ENCODE measurements around the gene ITIH6. TPM values are rescaled to one million over a fixed set of nuclear protein-coding genes. Genes with fewer than 3 reads are reported as not detected.
A peak's percentile ranks its signal among the peaks of the same experiment; 100 is the strongest.

ITIH6 gene
- total RNA-seq, 2 experiments from 2014 or later, result not detected

DNA sequence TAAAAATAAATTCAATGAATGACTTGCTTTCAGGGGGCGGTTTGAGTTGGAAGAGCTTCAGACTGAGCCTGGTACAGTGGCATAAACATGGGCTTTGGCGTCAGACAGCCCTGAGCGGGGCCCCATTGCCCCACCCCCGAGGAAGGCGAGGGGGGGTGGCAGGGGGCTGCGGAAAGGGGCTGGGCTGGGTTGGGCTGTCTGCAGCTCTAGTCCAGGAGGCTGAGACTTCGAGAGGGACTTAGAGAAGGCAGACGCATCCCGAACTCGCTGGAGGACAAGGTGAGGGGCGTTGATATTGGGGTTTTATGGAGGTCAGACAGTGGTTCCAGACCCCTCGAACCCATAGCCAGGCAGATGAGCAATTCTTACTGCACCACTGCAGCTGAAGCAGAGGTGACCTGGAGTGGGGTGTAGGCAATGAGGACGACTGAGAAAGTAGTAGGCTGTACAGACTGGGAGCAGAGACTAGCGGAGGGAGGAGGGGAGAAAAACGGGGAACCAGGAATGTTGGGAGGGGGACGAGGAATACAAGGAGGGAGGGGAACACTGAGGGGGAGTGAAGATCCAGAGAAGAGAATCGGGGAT, 9.6 kb upstream of the ITIH6 start, which contains the start of gene MAGED2:
Gene MAGED2 (plus strand): TSS at position 222 of the 585 bp plus-strand sequence. CDS start 1,587 bp downstream, outside the sequence.
- H3K9me2 ChIP-seq (ENCODE audit: insufficient read depth, low read length), result no peaks in the 10 kb centered on the region
- peak within 1 kb of the TSS; percentile 82 for H3K4me3 ChIP-seq (ENCODE audit: low read depth, low read length, poor library complexity, severe bottlenecking)
- CTCF ChIA-PET (ENCODE audit: unreplicated experiment), result no interaction called here
- BruUV-seq (replicated peaks), result no TSS peak
- peak within 1 kb of the TSS; percentile 88 for H3K4me2 ChIP-seq (ENCODE audit: low read length)
- intact Hi-C loops (cut with micrococcal nuclease; ENCODE audit: unreplicated experiment), result loop anchor here (2.0 to 5.0 kb wide), 2 partner anchors 169 to 355 kb away; no protein-coding TSS in a partner anchor
- H3K79me2 ChIP-seq (ENCODE audit: insufficient read depth, low read depth, low read length), result no peaks in the 10 kb centered on the region
- DNase-seq (ENCODE audit: low spot score), result no peak
- no peaks in the 10 kb centered on the region for H4K20me1 ChIP-seq (ENCODE audit: insufficient read depth, low read length)
- POLR2A ChIA-PET, result interaction anchor here (0.6 to 1.3 kb wide), 5 partner anchors 13 to 1633 kb away, joined by 3 to 7 read pairs (median 3); no protein-coding TSS in a partner anchor
- H3K4me1 ChIP-seq (ENCODE audit: insufficient read depth, low read length, poor library complexity, severe bottlenecking), result peaks cover 14% of the 10 kb centered on the region
- H2AFZ ChIP-seq (ENCODE audit: low read length), result peak within 1 kb of the TSS; percentile 95
- H3K27ac ChIP-seq (ENCODE audit: low read depth, low read length, poor library complexity, severe bottlenecking), result no peak within 1 kb of the TSS
- no peaks in the 10 kb centered on the region for H3K36me3 ChIP-seq (ENCODE audit: insufficient read depth, low read length)
- no peaks in the 10 kb centered on the region for H3K9me3 ChIP-seq (ENCODE audit: low read length)
- TF ChIP-seq EZH2phosphoT487 (IDR thresholded peaks at IDR 0.05; ENCODE audit: borderline replicate concordance, low read depth, low read length), result no peak

GRCh38 chrX:54799046-54799445, 991 bp upstream of the ITIH6 start:
- intact Hi-C loops (cut with micrococcal nuclease; ENCODE audit: unreplicated experiment), result no loop called here
- no peak overlapping the region for H3K4me3 ChIP-seq (ENCODE audit: low read depth, low read length, poor library complexity, severe bottlenecking)
- POLR2A ChIA-PET, result interaction anchor here (1.0 kb wide), 1 partner anchor 91 kb away, joined by 3 read pairs; no protein-coding TSS in a partner anchor

DNA sequence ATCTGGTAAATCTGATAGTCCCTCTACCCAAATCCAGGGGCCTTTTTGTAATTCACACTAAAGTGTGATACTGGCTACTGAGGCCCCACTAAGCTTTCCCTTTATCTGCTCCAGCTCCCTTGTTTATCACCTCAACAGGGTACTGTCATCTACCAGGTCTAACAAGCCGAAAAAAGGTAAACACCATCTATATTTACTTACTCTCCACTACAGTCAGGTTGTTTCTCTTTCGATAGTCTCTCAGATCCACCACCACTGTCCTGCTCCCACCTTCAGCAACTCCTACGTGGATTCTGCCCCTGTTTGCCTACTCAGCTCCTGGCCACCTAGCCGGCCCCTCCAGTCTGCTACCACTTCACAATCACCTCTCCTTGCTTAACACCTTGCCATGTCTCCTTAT, 3.3 kb downstream of the ITIH6 start:
- no peak overlapping the region for H3K4me2 ChIP-seq (ENCODE audit: low read length)
- intact Hi-C loops (cut with micrococcal nuclease; ENCODE audit: unreplicated experiment), result no loop called here

More at GRCh38 chrX:54799046-54799445, 991 bp upstream of the ITIH6 start:
- H3K27ac ChIP-seq (ENCODE audit: low read depth, low read length, poor library complexity, severe bottlenecking), result no peak overlapping the region
- no peaks in the 10 kb centered on the region for H3K4me1 ChIP-seq (ENCODE audit: insufficient read depth, low read length, poor library complexity, severe bottlenecking)
- BruUV-seq (replicated peaks), result no TSS peak
- DNase-seq (ENCODE audit: low spot score), result no peak
- CTCF ChIA-PET (ENCODE audit: unreplicated experiment), result no interaction called here
- TF ChIP-seq, protein P1, sequence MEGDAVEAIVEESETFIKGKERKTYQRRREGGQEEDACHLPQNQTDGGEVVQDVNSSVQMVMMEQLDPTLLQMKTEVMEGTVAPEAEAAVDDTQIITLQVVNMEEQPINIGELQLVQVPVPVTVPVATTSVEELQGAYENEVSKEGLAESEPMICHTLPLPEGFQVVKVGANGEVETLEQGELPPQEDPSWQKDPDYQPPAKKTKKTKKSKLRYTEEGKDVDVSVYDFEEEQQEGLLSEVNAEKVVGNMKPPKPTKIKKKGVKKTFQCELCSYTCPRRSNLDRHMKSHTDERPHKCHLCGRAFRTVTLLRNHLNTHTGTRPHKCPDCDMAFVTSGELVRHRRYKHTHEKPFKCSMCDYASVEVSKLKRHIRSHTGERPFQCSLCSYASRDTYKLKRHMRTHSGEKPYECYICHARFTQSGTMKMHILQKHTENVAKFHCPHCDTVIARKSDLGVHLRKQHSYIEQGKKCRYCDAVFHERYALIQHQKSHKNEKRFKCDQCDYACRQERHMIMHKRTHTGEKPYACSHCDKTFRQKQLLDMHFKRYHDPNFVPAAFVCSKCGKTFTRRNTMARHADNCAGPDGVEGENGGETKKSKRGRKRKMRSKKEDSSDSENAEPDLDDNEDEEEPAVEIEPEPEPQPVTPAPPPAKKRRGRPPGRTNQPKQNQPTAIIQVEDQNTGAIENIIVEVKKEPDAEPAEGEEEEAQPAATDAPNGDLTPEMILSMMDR (conservative IDR thresholded peaks at IDR 0.05; ENCODE audit: low read length), result no peak
- no peak for TF ChIP-seq EZH2phosphoT487 (IDR thresholded peaks at IDR 0.05; ENCODE audit: borderline replicate concordance, low read depth, low read length)
- no peak overlapping the region for H2AFZ ChIP-seq (ENCODE audit: low read length)
- H4K20me1 ChIP-seq (ENCODE audit: insufficient read depth, low read length), result no peaks in the 10 kb centered on the region
- H3K9me3 ChIP-seq (ENCODE audit: low read length), result no peaks in the 10 kb centered on the region
- no peaks in the 10 kb centered on the region for H3K79me2 ChIP-seq (ENCODE audit: insufficient read depth, low read depth, low read length)
- H3K36me3 ChIP-seq (ENCODE audit: insufficient read depth, low read length), result no peaks in the 10 kb centered on the region
- no peaks in the 10 kb centered on the region for H3K9me2 ChIP-seq (ENCODE audit: insufficient read depth, low read length)
- H3K4me2 ChIP-seq (ENCODE audit: low read length), result no peak overlapping the region

More for the DNA sequence above, 3.3 kb downstream of the ITIH6 start:
- TF ChIP-seq, protein P1 (conservative IDR thresholded peaks at IDR 0.05; ENCODE audit: low read length), result no peak
- no peak for TF ChIP-seq EZH2phosphoT487 (IDR thresholded peaks at IDR 0.05; ENCODE audit: borderline replicate concordance, low read depth, low read length)
- Histone ChIP-seq H3K4me1 (ENCODE audit: insufficient read depth, low read length, poor library complexity, severe bottlenecking) (no peaks in the 10 kb centered on the region), H3K9me2 (ENCODE audit: insufficient read depth, low read length) (no peaks in the 10 kb centered on the region), H3K79me2 (ENCODE audit: insufficient read depth, low read depth, low read length) (no peaks in the 10 kb centered on the region), H3K36me3 (ENCODE audit: insufficient read depth, low read length) (no peaks in the 10 kb centered on the region), H3K9me3 (ENCODE audit: low read length) (no peaks in the 10 kb centered on the region), H3K27ac (ENCODE audit: low read depth, low read length, poor library complexity, severe bottlenecking) (no peak overlapping the region), H3K4me3 (ENCODE audit: low read depth, low read length, poor library complexity, severe bottlenecking) (no peak overlapping the region), H4K20me1 (ENCODE audit: insufficient read depth, low read length) (no peaks in the 10 kb centered on the region), H2AFZ (ENCODE audit: low read length) (no peak overlapping the region)
- no TSS peak for BruUV-seq (replicated peaks)
- ChIA-PET CTCF (ENCODE audit: unreplicated experiment) (no interaction called here), POLR2A (no interaction called here)
- DNase-seq (ENCODE audit: low spot score), result no peak

All from OCI-LY7 (cell line).